Activated naive CD8-positive, alpha-beta T cell (primary cell): ENCODE results near the gene EIF2B4.

Source experiments
- H3K27ac Mint-ChIP-seq: one replicate; pipeline ENCODE4 v1.8.0; 2021; ENCODE audit warnings: mixed read lengths
- H3K27me3 Mint-ChIP-seq: one replicate; pipeline ENCODE4 v1.8.0; 2021; ENCODE audit warnings: mixed read lengths
- H3K36me3 Mint-ChIP-seq: one replicate; pipeline ENCODE4 v1.8.0; 2021; ENCODE audit warnings: mixed read lengths
- H3K4me1 Mint-ChIP-seq: one replicate; pipeline ENCODE4 v1.8.0; 2021; ENCODE audit warnings: low read depth, mixed read lengths
- H3K4me3 Mint-ChIP-seq: one replicate; pipeline ENCODE4 v1.8.0; 2021; ENCODE audit warnings: mild to moderate bottlenecking, mixed read lengths
- H3K9me3 Mint-ChIP-seq: one replicate; pipeline ENCODE4 v1.8.0; 2021; ENCODE audit warnings: low read depth, mixed read lengths

EIF2B4 gene

DNA sequence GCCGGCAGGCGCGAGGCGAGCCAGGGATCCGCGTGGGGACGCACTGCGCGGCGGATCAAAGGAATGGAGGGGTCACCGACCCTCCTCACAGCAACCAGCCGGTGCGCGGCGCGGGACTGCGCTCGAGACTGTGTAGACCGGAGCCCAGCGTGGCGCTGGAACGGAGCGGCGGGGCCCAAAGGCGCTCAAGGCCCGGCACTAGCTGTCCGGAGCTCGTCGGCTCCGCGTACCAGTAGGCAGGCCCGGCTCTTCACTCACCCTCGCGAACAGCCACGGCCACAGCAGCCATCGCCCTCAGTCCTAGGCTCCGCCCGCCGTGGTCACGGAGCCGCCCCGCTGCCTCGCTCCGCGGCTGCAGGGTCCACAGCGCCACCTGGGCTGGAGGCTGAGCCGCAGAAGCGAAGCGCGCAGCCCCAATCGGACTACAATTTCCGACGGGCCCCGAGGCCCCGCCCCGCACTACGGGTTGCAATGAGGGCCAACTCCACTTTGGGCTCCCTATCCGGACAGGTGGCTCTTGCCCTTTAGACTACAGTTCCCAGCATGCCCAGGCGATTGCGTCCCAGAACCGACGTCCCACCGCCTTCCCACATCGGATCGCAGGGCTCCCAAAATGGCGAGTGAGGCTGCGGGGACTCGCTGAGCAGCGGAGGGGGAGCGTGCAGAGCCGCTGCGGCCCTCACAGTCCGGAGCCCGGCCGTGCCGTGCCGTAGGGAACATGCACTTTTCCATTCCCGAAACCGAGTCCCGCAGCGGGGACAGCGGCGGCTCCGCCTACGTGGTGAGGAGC, at the start of gene EIF2B4, which contains the start of gene SNX17:
Gene EIF2B4 (minus strand): TSS at position 313 of the 790 bp plus-strand sequence. CDS start 24 bp downstream, at position 289.
Gene SNX17 (plus strand): TSS at position 591 of the 790 bp plus-strand sequence. CDS start 128 bp downstream, at position 719.
- Mint-ChIP-seq H3K27ac (peak within 1 kb of the TSS; percentile 100), H3K36me3 (peaks cover 17% of the 10 kb centered on the region), H3K4me3 (peak within 1 kb of the TSS; percentile 100), H3K9me3 (no peaks in the 10 kb centered on the region), H3K27me3 (no peaks in the 10 kb centered on the region), H3K4me1 (peaks cover 38% of the 10 kb centered on the region)

- no peaks in the 10 kb centered on the region for H3K27me3 Mint-ChIP-seq
- H3K9me3 Mint-ChIP-seq, result no peaks in the 10 kb centered on the region
- no peak overlapping the region for H3K27ac Mint-ChIP-seq
- H3K36me3 Mint-ChIP-seq, result peaks cover 2% of the 10 kb centered on the region
- peaks cover 2% of the 10 kb centered on the region for H3K4me1 Mint-ChIP-seq
- H3K4me3 Mint-ChIP-seq, result no peak overlapping the region
These were observed 46.0 kb upstream of the EIF2B4 start for GRCh38 chr2:27416151-27416550.

DNA sequence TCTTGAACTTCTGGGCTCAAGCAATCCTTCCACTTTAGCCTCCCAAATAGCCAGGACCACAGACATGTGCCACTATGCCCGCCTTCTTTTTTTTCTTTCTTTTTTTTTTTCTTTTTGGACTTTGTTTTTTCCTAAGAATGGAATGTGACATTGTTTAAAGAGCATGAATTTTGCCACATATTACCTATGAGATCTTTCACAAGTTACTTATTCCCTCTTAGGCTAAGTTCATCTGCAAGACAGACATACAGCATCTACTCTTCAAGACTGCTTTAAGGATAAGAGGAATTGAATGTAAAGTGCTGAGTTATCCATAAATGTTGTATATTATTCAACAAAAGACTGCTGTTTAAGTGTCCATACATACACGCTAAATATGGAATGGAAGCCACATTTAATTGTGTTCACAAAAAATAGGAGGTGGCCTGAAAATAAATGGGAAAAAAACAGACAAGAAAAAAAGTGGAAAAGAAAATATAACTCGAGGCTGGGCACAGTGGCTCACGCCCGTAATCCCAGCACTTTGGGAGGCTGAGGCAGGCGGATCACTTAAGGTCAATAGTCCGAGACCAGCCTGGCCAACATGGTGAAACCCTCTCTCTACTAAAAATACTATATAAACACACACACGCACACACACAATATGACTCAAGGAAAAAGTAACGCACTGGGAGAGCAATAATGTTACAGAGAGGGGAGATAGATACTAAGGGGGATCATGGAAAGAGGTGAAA, 42.4 kb upstream of the EIF2B4 start:
- peaks cover 18% of the 10 kb centered on the region for H3K4me1 Mint-ChIP-seq
- no peaks in the 10 kb centered on the region for H3K27me3 Mint-ChIP-seq
- no peak overlapping the region for H3K4me3 Mint-ChIP-seq
- H3K9me3 Mint-ChIP-seq, result no peaks in the 10 kb centered on the region
- H3K27ac Mint-ChIP-seq, result no peak overlapping the region
- H3K36me3 Mint-ChIP-seq, result peaks cover 2% of the 10 kb centered on the region

DNA sequence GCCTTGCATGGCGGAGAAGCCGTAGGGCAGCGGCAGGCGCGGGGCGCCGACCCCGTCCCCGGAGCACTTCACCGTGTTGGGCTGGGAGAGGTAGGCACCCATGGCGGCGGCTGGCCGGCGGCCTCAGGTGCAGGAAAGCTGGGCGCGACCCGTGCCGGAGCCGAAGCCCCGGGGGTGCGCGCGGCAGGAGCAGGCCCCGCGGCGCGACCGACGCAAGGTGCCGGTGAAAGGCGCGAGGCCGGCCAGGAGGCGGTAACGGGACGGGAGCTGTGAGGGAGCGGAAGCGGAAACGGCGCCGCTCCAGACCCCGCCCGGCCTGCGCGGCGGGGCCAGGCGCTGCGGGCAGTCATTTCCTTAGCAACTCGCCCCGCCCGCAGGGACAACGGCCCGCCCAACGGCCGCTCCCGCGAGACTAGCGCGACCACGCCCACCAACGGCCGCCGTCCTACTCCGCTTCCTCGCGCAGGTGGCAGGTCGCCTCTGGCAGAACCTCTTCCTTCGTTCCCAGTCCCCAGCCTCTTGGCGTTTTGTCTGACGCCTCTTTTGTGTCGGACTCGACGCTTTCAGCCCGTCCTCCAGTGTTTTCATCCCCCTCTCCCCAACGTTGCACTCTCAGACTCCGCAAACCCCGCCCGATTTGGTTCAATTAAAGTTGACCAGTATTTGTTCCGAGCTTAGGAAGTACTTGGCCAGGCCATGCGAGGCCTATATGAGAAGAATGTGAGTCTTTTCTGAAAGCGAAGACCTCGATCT, 39.4 kb upstream of the EIF2B4 start, which contains the start of gene PPM1G:
Gene PPM1G (minus strand): TSS at position 271 of the 753 bp plus-strand sequence. CDS start 169 bp downstream, at position 102.
- Mint-ChIP-seq H3K4me1 (peaks cover 35% of the 10 kb centered on the region), H3K27me3 (no peaks in the 10 kb centered on the region), H3K36me3 (peaks cover 4% of the 10 kb centered on the region), H3K4me3 (peak within 1 kb of the TSS; percentile 95), H3K27ac (peak within 1 kb of the TSS; percentile 93), H3K9me3 (no peaks in the 10 kb centered on the region)

DNA sequence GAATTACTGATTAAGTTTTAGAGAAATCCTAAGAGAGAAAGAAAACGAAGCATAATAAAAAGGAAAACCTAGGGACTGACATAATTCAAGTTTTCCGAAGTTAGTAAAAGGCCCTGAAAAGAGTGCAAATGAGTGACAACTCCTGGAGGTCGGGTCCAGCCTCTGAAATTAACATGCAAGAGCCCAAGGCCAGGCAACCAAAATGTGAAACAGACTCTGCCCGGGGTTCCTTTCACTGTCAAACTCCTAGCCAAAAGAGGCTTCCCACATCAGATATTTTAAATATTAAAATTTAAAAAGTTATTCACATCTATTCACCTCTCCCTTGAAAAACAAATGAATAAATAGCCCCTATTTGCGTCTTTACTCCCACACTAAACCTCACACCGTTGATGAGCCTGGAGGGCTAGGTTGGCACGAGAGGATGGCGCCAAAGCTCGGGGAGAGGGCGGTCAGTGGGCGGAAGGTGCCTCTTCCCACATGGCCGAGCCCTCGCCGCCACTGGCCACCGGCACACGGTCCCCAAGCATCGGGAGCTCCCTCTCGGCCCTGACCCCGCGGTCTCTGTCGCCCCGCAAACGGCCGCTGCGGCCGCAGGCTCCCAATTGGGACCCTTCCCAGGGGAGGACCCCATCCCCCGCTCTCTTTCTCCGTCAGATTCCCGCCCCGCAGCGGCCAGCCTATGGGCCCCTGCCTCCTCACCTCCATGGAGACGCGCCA, 38.6 kb upstream of the EIF2B4 start:
- peaks cover 4% of the 10 kb centered on the region for H3K36me3 Mint-ChIP-seq
- peak overlapping the region; percentile 88 for H3K27ac Mint-ChIP-seq
- H3K4me1 Mint-ChIP-seq, result peaks cover 38% of the 10 kb centered on the region
- H3K4me3 Mint-ChIP-seq, result peak overlapping the region; percentile 95
- no peaks in the 10 kb centered on the region for H3K27me3 Mint-ChIP-seq
- H3K9me3 Mint-ChIP-seq, result no peaks in the 10 kb centered on the region

DNA sequence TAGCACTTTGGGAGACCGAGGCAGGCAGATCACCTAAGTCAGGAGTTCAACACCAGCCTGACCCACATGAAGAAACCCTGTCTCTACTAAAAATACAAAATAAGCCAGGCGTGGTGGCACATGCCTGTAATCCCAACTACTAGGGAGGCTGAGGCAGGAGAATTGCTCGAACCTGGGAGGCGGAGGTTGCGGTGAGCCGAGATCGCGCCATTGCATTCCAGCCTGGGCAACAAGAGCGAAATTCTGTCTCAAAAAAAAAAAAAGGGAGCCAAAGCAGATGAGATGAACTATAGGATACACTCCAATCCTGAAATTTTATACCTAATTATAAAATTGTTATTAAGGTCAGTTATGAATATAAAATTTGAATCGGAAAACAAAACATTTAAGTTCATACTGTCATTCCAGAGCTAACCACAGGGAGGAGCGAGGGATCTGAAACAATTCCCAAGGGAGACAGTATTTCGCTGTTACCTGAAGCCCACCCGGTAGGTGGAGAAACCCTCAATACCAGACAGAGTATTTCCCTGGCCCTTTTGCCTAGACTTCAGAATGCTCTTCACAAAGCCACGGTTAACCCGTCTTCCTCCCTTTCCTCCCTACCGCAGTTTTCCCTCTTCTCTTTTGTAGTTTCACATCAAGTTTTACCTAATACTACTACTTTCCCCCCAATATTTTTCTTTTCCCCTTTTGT, 37.8 kb upstream of the EIF2B4 start:
- Mint-ChIP-seq H3K27me3 (no peaks in the 10 kb centered on the region), H3K27ac (peak overlapping the region; percentile 88), H3K9me3 (no peaks in the 10 kb centered on the region), H3K4me3 (peak overlapping the region; percentile 95), H3K36me3 (peaks cover 4% of the 10 kb centered on the region), H3K4me1 (peaks cover 43% of the 10 kb centered on the region)

DNA sequence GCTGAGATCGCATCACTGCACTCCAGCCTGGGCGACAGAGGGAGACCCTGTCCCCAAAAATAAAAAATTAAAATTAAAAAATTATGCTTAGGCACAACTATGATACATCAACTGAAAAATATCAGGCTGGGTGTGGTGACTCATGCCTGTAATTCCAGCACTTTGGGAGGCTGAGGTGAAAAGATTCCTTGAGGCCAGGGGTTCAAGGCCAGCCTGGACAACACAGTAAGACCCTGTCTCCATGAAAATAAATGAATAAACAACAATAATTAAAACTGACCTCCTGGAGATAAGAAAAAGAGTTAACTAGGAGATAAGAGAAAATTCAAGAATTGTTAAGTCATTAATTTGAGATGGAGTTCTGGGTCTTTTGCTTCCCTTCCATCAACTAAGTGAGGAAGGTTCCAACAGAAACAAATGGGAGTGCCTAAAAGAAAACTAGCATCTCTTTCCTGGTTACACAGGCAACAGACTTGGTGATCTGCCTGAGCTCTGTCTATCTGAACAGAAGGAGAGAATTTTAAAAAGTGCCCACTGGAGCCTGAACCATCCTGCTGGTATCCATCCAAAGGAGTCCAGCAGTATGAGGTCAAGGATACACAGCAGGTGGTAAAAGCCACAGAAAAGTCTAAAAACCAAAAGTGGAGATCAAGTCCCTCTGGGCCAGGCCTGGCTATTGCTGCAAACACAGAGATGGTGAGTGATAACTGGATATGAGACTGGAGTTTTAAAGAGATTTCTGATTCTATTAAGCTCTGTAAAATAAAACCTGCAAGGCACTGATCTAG, 30.4 kb upstream of the EIF2B4 start:
- peaks cover 2% of the 10 kb centered on the region for H3K36me3 Mint-ChIP-seq
- peaks cover 47% of the 10 kb centered on the region for H3K4me1 Mint-ChIP-seq
- H3K4me3 Mint-ChIP-seq, result no peak overlapping the region
- peak overlapping the region; percentile 46 for H3K27ac Mint-ChIP-seq
- no peaks in the 10 kb centered on the region for H3K9me3 Mint-ChIP-seq
- H3K27me3 Mint-ChIP-seq, result no peaks in the 10 kb centered on the region

- peaks cover 43% of the 10 kb centered on the region for H3K4me1 Mint-ChIP-seq
- H3K27me3 Mint-ChIP-seq, result no peaks in the 10 kb centered on the region
- H3K4me3 Mint-ChIP-seq, result no peak overlapping the region
- no peaks in the 10 kb centered on the region for H3K9me3 Mint-ChIP-seq
- peaks cover 2% of the 10 kb centered on the region for H3K36me3 Mint-ChIP-seq
- no peak overlapping the region for H3K27ac Mint-ChIP-seq
These were observed 28.8 kb upstream of the EIF2B4 start for GRCh38 chr2:27398962-27399361.

- Mint-ChIP-seq H3K9me3 (no peaks in the 10 kb centered on the region), H3K36me3 (peaks cover 10% of the 10 kb centered on the region), H3K27ac (no peak overlapping the region), H3K4me3 (no peak overlapping the region), H3K4me1 (peaks cover 38% of the 10 kb centered on the region), H3K27me3 (no peaks in the 10 kb centered on the region)
These were observed 23.1 kb upstream of the EIF2B4 start for GRCh38 chr2:27393225-27393624.

DNA sequence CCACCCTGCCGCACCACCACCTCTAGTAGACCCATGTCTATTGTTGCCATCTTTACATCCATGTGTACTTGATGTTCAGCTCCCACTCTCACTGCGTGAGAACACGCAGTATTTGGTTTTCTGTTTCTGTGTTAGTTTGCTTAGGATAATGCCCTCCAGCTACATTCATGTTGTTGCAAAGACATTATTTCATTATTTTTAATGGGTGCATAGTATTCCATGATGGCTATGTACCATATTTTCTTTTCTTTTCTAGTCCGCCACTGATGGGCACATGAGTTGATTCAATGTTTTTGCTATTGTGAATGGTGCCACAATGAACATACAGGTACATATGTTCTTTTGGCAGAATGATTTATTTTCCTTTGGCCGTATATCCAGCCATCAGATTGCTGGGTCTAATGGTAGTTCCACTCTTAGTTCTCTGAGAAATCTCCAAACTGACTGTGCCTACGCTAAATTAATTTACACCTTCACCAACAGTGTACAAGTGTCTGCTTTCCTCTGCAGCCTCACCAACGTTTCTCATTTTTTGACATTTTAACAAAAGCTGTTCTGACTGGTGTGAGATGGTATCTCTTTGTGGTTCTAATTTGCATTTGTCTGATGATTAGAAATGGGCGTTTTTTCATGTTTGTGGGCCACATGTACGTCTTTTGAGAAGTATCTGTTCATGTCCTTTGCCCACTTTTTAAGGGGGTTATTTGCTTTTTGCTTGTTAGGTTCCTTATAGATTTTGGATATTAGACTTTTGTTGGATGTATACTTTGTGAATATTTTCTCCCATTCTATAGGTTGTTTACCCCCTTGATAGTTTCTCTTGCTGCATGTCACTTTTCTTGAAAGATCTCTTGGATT, 20.9 kb upstream of the EIF2B4 start:
- Mint-ChIP-seq H3K36me3 (peaks cover 10% of the 10 kb centered on the region), H3K4me3 (peak overlapping the region; percentile 49), H3K4me1 (peaks cover 25% of the 10 kb centered on the region), H3K27me3 (no peaks in the 10 kb centered on the region), H3K9me3 (no peaks in the 10 kb centered on the region), H3K27ac (peak overlapping the region; percentile 41)

- no peaks in the 10 kb centered on the region for H3K27me3 Mint-ChIP-seq
These were observed 11.5 kb upstream of the EIF2B4 start for GRCh38 chr2:27381577-27382181.

More at GRCh38 chr2:27381577-27382181, 11.5 kb upstream of the EIF2B4 start:
- H3K4me3 Mint-ChIP-seq, result peak overlapping the region; percentile 85
- peaks cover 21% of the 10 kb centered on the region for H3K4me1 Mint-ChIP-seq
- peaks cover 12% of the 10 kb centered on the region for H3K36me3 Mint-ChIP-seq
- peak overlapping the region; percentile 94 for H3K27ac Mint-ChIP-seq
- H3K9me3 Mint-ChIP-seq, result no peaks in the 10 kb centered on the region
